SK-N-SH treated with all-trans-retinoic acid at 6 μM for 48 hours (cell line): ENCODE measurements around the gene GLMN.

Experiments used
- ATAC-seq: fragments of 200-7000 bp; cut with Tn5 transposase; 3 replicates; pipeline ENCODE4 v1.9.1; 2020; ENCODE audit warnings: mild to moderate bottlenecking, moderate library complexity
- ARNTL ChIP-seq: fragments of 450-650 bp; formaldehyde crosslinking; IDR thresholded peaks from 2 replicates; pipeline ENCODE4 v1.5.0; 2020; ENCODE audit warnings: low read depth, mild to moderate bottlenecking, moderate library complexity, borderline replicate concordance
- BACH2 ChIP-seq: fragments of 250-450 bp; sonication (Bioruptor Pico); IDR thresholded peaks from 2 replicates; pipeline ENCODE4 v1.9.0; 2021; ENCODE audit warnings: mild to moderate bottlenecking, borderline replicate concordance
- CSDC2 ChIP-seq: fragments of 250-450 bp; sonication (Bioruptor Pico); IDR thresholded peaks from 2 replicates; pipeline ENCODE4 v1.5.0; 2020; ENCODE audit warnings: mild to moderate bottlenecking, moderate library complexity
- ESRRG ChIP-seq: fragments of 250-450 bp; sonication (Bioruptor Pico); IDR thresholded peaks from 2 replicates; pipeline ENCODE4 v1.6.1; 2021; ENCODE audit warnings: mild to moderate bottlenecking
- GLIS3 ChIP-seq: fragments of 250-450 bp; sonication (Bioruptor Pico); IDR thresholded peaks from 2 replicates; pipeline ENCODE4 v1.5.0; 2020; ENCODE audit warnings: mild to moderate bottlenecking, moderate library complexity
- ISL1 ChIP-seq: fragments of 250-450 bp; sonication (Bioruptor Pico); IDR thresholded peaks from 2 replicates; pipeline ENCODE4 v2.1.2; 2022; ENCODE audit warnings: mild to moderate bottlenecking, moderate library complexity
- OSR1 ChIP-seq: fragments of 250-450 bp; sonication (Bioruptor Pico); IDR thresholded peaks from 2 replicates; pipeline ENCODE4 v1.8.0; 2022; ENCODE audit warnings: moderate library complexity, mild to moderate bottlenecking, inconsistent platforms
- PPARA ChIP-seq: fragments of 250-450 bp; sonication (Bioruptor Pico); IDR thresholded peaks from 2 replicates; pipeline ENCODE4 v1.5.0; 2020; ENCODE audit warnings: mild to moderate bottlenecking, borderline replicate concordance
- RARB ChIP-seq: fragments of 250-450 bp; sonication (Bioruptor Pico); IDR thresholded peaks from 2 replicates; pipeline ENCODE4 v1.8.0; 2021; ENCODE audit warnings: mild to moderate bottlenecking, moderate library complexity
- SNAI2 ChIP-seq: fragments of 250-450 bp; sonication (Bioruptor Pico); IDR thresholded peaks from 2 replicates; pipeline ENCODE4 v1.5.0; 2020; ENCODE audit warnings: mild to moderate bottlenecking, moderate library complexity
- TCF4 ChIP-seq: fragments of 250-450 bp; sonication (Bioruptor Pico); IDR thresholded peaks from 2 replicates; pipeline ENCODE4 v1.8.0; 2021; ENCODE audit warnings: mild to moderate bottlenecking, moderate library complexity, borderline replicate concordance
- TOX ChIP-seq: fragments of 250-450 bp; sonication (Bioruptor Pico); IDR thresholded peaks from 2 replicates; pipeline ENCODE4 v1.8.0; 2021; ENCODE audit warnings: mild to moderate bottlenecking, moderate library complexity, borderline replicate concordance
- ZC3H10 ChIP-seq: fragments of 250-450 bp; sonication (Bioruptor Pico); IDR thresholded peaks from 2 replicates; pipeline ENCODE4 v1.5.1; 2021; ENCODE audit warnings: mild to moderate bottlenecking, moderate library complexity
- ZFP3 ChIP-seq: fragments of 250-450 bp; sonication (Bioruptor Pico); IDR thresholded peaks from 2 replicates; pipeline ENCODE4 v1.5.0; 2020; ENCODE audit warnings: mild to moderate bottlenecking, moderate library complexity
- ZFP30 ChIP-seq: fragments of 450-650 bp; formaldehyde crosslinking; IDR thresholded peaks from 2 replicates; pipeline ENCODE4 v1.5.0; 2022; ENCODE audit warnings: mild to moderate bottlenecking, moderate library complexity
- ZNF565 ChIP-seq: fragments of 450-650 bp; formaldehyde crosslinking; conservative IDR thresholded peaks from 2 replicates; pipeline ENCODE4 v1.5.0; 2020; ENCODE audit warnings: low read depth, mild to moderate bottlenecking, moderate library complexity
- ZNF70 ChIP-seq: fragments of 450-650 bp; formaldehyde crosslinking; IDR thresholded peaks from 2 replicates; pipeline ENCODE4 v1.5.0; 2020; ENCODE audit warnings: mild to moderate bottlenecking, moderate library complexity
- ZNF8 ChIP-seq: fragments of 450-650 bp; formaldehyde crosslinking; IDR thresholded peaks from 2 replicates; pipeline ENCODE4 v1.5.0; 2020; ENCODE audit warnings: mild to moderate bottlenecking, moderate library complexity
- TF ChIP-seq, protein P1 (sequence below): fragments of 250-450 bp; sonication (Bioruptor Pico); IDR thresholded peaks from 2 replicates; pipeline ENCODE4 v1.5.1; 2021; ENCODE audit warnings: mild to moderate bottlenecking, moderate library complexity
- TF ChIP-seq, protein P2 (sequence below): fragments of 250-450 bp; sonication (Bioruptor Pico); IDR thresholded peaks from 2 replicates; pipeline ENCODE4 v1.8.0; 2020; ENCODE audit warnings: mild to moderate bottlenecking, moderate library complexity, borderline replicate concordance
- TF ChIP-seq, protein P3 (sequence below): fragments of 250-450 bp; sonication (Bioruptor Pico); IDR thresholded peaks from 2 replicates; pipeline ENCODE4 v1.5.1; 2020; ENCODE audit warnings: low read depth, mild to moderate bottlenecking, moderate library complexity
- TF ChIP-seq, protein P4 (sequence below): fragments of 250-450 bp; sonication (Bioruptor Pico); IDR thresholded peaks from 2 replicates; pipeline ENCODE4 v1.8.0; 2021; ENCODE audit warnings: low read depth, mild to moderate bottlenecking, moderate library complexity, borderline replicate concordance
- TF ChIP-seq, protein P5 (sequence below): fragments of 250-450 bp; sonication (Bioruptor Pico); IDR thresholded peaks from 2 replicates; pipeline ENCODE4 v1.5.0; 2020; ENCODE audit warnings: mild to moderate bottlenecking, moderate library complexity

The GLMN gene, protein sequence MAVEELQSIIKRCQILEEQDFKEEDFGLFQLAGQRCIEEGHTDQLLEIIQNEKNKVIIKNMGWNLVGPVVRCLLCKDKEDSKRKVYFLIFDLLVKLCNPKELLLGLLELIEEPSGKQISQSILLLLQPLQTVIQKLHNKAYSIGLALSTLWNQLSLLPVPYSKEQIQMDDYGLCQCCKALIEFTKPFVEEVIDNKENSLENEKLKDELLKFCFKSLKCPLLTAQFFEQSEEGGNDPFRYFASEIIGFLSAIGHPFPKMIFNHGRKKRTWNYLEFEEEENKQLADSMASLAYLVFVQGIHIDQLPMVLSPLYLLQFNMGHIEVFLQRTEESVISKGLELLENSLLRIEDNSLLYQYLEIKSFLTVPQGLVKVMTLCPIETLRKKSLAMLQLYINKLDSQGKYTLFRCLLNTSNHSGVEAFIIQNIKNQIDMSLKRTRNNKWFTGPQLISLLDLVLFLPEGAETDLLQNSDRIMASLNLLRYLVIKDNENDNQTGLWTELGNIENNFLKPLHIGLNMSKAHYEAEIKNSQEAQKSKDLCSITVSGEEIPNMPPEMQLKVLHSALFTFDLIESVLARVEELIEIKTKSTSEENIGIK

DNA sequence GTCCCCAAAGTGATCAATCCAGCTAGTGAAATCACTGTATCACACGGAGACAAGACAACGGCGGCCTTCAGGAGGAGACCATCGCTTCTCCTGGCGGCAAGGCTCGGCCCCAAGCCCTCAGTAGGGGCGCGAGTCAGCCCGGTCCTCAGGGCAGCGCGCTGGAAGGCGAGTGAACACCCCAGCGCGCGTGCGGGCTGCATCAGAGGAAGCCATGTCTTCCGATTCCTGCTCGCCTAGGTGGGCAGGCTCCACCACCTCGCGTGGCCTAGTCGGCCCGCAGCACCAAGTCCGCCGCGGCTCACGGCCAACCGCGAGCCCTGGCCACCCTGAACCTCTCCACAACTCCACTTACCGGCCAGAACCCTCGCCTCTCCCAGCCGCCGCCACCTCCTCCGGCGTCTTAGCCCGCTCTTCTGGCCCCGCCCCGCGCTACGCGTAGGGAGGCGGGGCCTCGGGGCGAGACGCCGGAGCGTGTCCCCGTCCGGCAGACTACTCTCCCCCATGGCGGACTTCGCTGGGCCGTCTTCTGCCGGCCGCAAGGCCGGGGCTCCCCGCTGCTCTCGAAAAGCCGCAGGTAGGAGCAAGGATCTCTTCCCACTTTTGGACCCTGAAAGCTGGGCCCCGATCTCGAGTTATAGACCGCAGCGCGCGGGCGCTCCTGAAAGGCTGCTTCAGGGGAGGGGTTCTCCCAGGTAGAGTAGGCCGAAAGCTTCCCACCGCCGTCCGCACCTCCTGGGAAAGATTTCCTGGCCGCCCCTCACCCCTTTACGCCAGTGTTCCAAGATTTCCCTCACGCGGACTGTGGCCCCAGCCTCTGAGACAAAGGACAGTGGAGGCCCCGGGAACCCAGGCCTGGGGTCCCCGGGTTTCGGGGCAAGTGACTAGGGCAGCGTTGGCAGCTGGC lies at the start of gene GLMN, which contains the start of gene RPAP2:
TSS of gene GLMN (minus strand) at position 415 of the 904 bp plus-strand sequence. CDS start 988 bp downstream, outside the sequence.
TSS of gene RPAP2 (plus strand) at position 487 of the 904 bp plus-strand sequence. CDS start at position 502, 15 bp downstream.
- peak; percentile 99 for ATAC-seq
- no peak for TF ChIP-seq ZNF70 (CRISPR knock-in tag)
- no peak for TF ChIP-seq ZNF8
- TF ChIP-seq ZC3H10 (CRISPR knock-in tag) = no peak
- no peak for TF ChIP-seq ZFP30
- TF ChIP-seq, protein P1, sequence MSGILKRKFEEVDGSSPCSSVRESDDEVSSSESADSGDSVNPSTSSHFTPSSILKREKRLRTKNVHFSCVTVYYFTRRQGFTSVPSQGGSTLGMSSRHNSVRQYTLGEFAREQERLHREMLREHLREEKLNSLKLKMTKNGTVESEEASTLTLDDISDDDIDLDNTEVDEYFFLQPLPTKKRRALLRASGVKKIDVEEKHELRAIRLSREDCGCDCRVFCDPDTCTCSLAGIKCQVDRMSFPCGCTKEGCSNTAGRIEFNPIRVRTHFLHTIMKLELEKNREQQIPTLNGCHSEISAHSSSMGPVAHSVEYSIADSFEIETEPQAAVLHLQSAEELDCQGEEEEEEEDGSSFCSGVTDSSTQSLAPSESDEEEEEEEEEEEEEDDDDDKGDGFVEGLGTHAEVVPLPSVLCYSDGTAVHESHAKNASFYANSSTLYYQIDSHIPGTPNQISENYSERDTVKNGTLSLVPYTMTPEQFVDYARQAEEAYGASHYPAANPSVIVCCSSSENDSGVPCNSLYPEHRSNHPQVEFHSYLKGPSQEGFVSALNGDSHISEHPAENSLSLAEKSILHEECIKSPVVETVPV (CRISPR knock-in tag) = no peak
- no peak for TF ChIP-seq ISL1 (CRISPR knock-in tag)
- 0 out of 2 replicates have a peak, but pooled peaks have one; percentile 22 for TF ChIP-seq CSDC2 (CRISPR knock-in tag)
- no peak for TF ChIP-seq SNAI2 (CRISPR knock-in tag)
- TF ChIP-seq, protein P2, sequence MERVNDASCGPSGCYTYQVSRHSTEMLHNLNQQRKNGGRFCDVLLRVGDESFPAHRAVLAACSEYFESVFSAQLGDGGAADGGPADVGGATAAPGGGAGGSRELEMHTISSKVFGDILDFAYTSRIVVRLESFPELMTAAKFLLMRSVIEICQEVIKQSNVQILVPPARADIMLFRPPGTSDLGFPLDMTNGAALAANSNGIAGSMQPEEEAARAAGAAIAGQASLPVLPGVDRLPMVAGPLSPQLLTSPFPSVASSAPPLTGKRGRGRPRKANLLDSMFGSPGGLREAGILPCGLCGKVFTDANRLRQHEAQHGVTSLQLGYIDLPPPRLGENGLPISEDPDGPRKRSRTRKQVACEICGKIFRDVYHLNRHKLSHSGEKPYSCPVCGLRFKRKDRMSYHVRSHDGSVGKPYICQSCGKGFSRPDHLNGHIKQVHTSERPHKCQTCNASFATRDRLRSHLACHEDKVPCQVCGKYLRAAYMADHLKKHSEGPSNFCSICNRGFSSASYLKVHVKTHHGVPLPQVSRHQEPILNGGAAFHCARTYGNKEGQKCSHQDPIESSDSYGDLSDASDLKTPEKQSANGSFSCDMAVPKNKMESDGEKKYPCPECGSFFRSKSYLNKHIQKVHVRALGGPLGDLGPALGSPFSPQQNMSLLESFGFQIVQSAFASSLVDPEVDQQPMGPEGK (CRISPR knock-in tag) = no peak
- no peak for TF ChIP-seq ARNTL (CRISPR knock-in tag)
- TF ChIP-seq ZFP3 (CRISPR knock-in tag) = 0 out of 2 replicates have a peak, but pooled peaks have one; percentile 26
- 0 out of 2 replicates have a peak, but pooled peaks have one; percentile 51 for TF ChIP-seq GLIS3 (CRISPR knock-in tag)
- TF ChIP-seq, protein P3, sequence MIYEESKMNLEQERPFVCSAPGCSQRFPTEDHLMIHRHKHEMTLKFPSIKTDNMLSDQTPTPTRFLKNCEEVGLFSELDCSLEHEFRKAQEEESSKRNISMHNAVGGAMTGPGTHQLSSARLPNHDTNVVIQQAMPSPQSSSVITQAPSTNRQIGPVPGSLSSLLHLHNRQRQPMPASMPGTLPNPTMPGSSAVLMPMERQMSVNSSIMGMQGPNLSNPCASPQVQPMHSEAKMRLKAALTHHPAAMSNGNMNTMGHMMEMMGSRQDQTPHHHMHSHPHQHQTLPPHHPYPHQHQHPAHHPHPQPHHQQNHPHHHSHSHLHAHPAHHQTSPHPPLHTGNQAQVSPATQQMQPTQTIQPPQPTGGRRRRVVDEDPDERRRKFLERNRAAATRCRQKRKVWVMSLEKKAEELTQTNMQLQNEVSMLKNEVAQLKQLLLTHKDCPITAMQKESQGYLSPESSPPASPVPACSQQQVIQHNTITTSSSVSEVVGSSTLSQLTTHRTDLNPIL = no peak
- TF ChIP-seq TOX = no peak
- TF ChIP-seq, protein P4, sequence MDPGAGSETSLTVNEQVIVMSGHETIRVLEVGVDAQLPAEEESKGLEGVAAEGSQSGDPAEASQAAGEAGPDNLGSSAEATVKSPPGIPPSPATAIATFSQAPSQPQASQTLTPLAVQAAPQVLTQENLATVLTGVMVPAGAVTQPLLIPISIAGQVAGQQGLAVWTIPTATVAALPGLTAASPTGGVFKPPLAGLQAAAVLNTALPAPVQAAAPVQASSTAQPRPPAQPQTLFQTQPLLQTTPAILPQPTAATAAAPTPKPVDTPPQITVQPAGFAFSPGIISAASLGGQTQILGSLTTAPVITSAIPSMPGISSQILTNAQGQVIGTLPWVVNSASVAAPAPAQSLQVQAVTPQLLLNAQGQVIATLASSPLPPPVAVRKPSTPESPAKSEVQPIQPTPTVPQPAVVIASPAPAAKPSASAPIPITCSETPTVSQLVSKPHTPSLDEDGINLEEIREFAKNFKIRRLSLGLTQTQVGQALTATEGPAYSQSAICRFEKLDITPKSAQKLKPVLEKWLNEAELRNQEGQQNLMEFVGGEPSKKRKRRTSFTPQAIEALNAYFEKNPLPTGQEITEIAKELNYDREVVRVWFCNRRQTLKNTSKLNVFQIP (CRISPR knock-in tag) = no peak
- no peak for TF ChIP-seq RARB (CRISPR knock-in tag)
- TF ChIP-seq TCF4 = no peak
- no peak for TF ChIP-seq ZNF565 (CRISPR knock-in tag)
- no peak for TF ChIP-seq PPARA (CRISPR knock-in tag)
- TF ChIP-seq BACH2 (CRISPR knock-in tag) = no peak
- TF ChIP-seq ESRRG (CRISPR knock-in tag) = no peak
- TF ChIP-seq, protein P5, sequence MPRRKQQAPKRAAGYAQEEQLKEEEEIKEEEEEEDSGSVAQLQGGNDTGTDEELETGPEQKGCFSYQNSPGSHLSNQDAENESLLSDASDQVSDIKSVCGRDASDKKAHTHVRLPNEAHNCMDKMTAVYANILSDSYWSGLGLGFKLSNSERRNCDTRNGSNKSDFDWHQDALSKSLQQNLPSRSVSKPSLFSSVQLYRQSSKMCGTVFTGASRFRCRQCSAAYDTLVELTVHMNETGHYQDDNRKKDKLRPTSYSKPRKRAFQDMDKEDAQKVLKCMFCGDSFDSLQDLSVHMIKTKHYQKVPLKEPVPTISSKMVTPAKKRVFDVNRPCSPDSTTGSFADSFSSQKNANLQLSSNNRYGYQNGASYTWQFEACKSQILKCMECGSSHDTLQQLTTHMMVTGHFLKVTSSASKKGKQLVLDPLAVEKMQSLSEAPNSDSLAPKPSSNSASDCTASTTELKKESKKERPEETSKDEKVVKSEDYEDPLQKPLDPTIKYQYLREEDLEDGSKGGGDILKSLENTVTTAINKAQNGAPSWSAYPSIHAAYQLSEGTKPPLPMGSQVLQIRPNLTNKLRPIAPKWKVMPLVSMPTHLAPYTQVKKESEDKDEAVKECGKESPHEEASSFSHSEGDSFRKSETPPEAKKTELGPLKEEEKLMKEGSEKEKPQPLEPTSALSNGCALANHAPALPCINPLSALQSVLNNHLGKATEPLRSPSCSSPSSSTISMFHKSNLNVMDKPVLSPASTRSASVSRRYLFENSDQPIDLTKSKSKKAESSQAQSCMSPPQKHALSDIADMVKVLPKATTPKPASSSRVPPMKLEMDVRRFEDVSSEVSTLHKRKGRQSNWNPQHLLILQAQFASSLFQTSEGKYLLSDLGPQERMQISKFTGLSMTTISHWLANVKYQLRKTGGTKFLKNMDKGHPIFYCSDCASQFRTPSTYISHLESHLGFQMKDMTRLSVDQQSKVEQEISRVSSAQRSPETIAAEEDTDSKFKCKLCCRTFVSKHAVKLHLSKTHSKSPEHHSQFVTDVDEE (CRISPR knock-in tag) = 0 out of 2 replicates have a peak, but pooled peaks have one; percentile 27
- TF ChIP-seq OSR1 (CRISPR knock-in tag) = no peak
